HepG2 (cell line): ENCODE data around the gene ZNF445. TPM values are rescaled to one million over a fixed set of nuclear protein-coding genes. Genes with fewer than 3 reads are reported as not detected.

ENCODE experiments used
- ATAC-seq: fragments of 200-7000 bp; cut with Tn5 transposase; 3 replicates; pipeline ENCODE4 v1.9.1; 2020; ENCODE audit warnings: mild to moderate bottlenecking, moderate library complexity
- BruUV-seq: library from RNA; stranded (reverse); fragments of 400-500 nt; replicated peaks from 2 replicates; lab custom pipeline; 2021; lab: Mats Ljungman, UMichigan
- CTCF ChIA-PET: fragments of 300-600 bp; formaldehyde crosslinking; extraction: SDS; loops from one replicate; lab custom pipeline; 2021; ENCODE audit warnings: low total read pairs, inconsistent platforms, low intra/inter-chr PET ratio; lab: Yijun Ruan, JAX
- POLR2A ChIA-PET: fragments of 350-600 bp; sonication (Branson Sonifier 250); formaldehyde crosslinking; loops from one replicate; lab custom pipeline; 2020; ENCODE audit warnings: antibody characterized with exemption, inconsistent platforms; lab: Yijun Ruan, JAX
- DNase-seq: peaks from one replicate; pipeline ENCODE4 v3.0.0-alpha.2; 2015; ENCODE audit warnings: low spot score
- FAIRE-seq: peaks from 3 replicates; lab custom pipeline; 2011; peaks lifted over from hg19 to GRCh38; lab: Jason Lieb, UNC
- H2AFZ ChIP-seq: one replicate; pipeline ENCODE4 v1.6.1; 2011; ENCODE audit warnings: low read length, inconsistent platforms
- H3K27ac ChIP-seq: fragments of 300-600 bp; 3 replicates; pipeline ENCODE4 v1.8.0; 2011; ENCODE audit warnings: mixed run types, mild to moderate bottlenecking, mixed read lengths, low read length, inconsistent platforms; ENCODE audit not compliant: insufficient read depth; ENCODE audit errors: extremely low read length
- H3K27me3 ChIP-seq, 2 experiments: fragments of 200-600 bp in 1 of 2; 2 replicates in 1 of 2; 3 replicates in 1 of 2; pipeline versions ENCODE4 v1.6.0 to v1.8.0; 2011; ENCODE audit warnings: low read length in 2 of 2, mild to moderate bottlenecking in 2 of 2, moderate library complexity in 2 of 2, inconsistent platforms in 1 of 2; ENCODE audit not compliant: insufficient read depth in 2 of 2, control insufficient read depth in 1 of 2
- H3K36me3 ChIP-seq, 2 experiments: fragments of 200-600 bp in 1 of 2; replicated peaks in 1 of 2; 2 replicates in 1 of 2; 3 replicates in 1 of 2; pipeline versions ENCODE4 v1.5.1 to v1.8.0; 2011; ENCODE audit warnings: low read length in 2 of 2, inconsistent platforms in 1 of 2; ENCODE audit not compliant: insufficient read depth in 2 of 2, control insufficient read depth in 1 of 2
- H3K4me1 ChIP-seq: 2 replicates; pipeline ENCODE4 v1.5.1; 2012; ENCODE audit warnings: low read length, inconsistent platforms; ENCODE audit not compliant: insufficient read depth
- H3K4me2 ChIP-seq: 2 replicates; pipeline ENCODE4 v1.6.0; 2011; ENCODE audit warnings: low read depth, low read length, inconsistent platforms
- H3K4me3 ChIP-seq, 3 experiments: fragments of 200-600 bp in 1 of 3; sonication (generic), shearing (Covaris generic) in 1 of 3; replicated peaks in 1 of 3; 2 replicates each; pipeline ENCODE4 v1.5.1; 2011 to 2016; ENCODE audit warnings: low read length in 3 of 3, inconsistent platforms in 2 of 3, low read depth in 2 of 3, mild to moderate bottlenecking in 2 of 3, control low read depth in 1 of 3, mixed read lengths in 1 of 3; ENCODE audit not compliant: insufficient read depth in 1 of 3
- H3K79me2 ChIP-seq: one replicate; pipeline ENCODE4 v1.6.1; 2011; ENCODE audit warnings: low read length, inconsistent platforms; ENCODE audit not compliant: insufficient read depth
- H3K9ac ChIP-seq: 2 replicates; pipeline ENCODE4 v1.6.0; 2011; ENCODE audit warnings: mild to moderate bottlenecking, low read depth, low read length, inconsistent platforms; ENCODE audit not compliant: insufficient read depth
- H3K9me3 ChIP-seq: 2 replicates; pipeline ENCODE4 v1.5.1; 2012; ENCODE audit warnings: mild to moderate bottlenecking, low read length
- H4K20me1 ChIP-seq: 2 replicates; pipeline ENCODE4 v1.6.0; 2011; ENCODE audit warnings: inconsistent platforms, mild to moderate bottlenecking, low read length, moderate library complexity; ENCODE audit not compliant: insufficient read depth
- CEBPB ChIP-seq: IDR thresholded peaks from 2 replicates; pipeline ENCODE4 v1.6.1; 2011; ENCODE audit warnings: low read depth, low read length, improper control_type of control experiment, borderline replicate concordance
- ELF1 ChIP-seq: sonication (generic); formaldehyde crosslinking; IDR thresholded peaks from 2 replicates; pipeline ENCODE4 v1.4.0; 2020; ENCODE audit warnings: missing genetic modification reagents
- HNF4G ChIP-seq, 2 experiments: sonication (generic) in 1 of 2; formaldehyde crosslinking in 1 of 2; IDR thresholded peaks; 2 replicates each; pipeline versions ENCODE4 v1.4.0 to v1.6.1; 2011 to 2020; ENCODE audit warnings: borderline replicate concordance in 2 of 2, low read depth in 2 of 2, mild to moderate bottlenecking in 2 of 2, low read length in 1 of 2, missing genetic modification reagents in 1 of 2, moderate library complexity in 1 of 2
- MIXL1 ChIP-seq: IDR thresholded peaks from 2 replicates; pipeline ENCODE4 v1.6.1; 2016
- NCOR1 ChIP-seq: fragments of 200-600 bp; sonication (generic); IDR thresholded peaks from 2 replicates; pipeline ENCODE4 v1.7.0; 2017; ENCODE audit warnings: antibody characterized with exemption, low read length, borderline replicate concordance
- NFIB ChIP-seq: sonication (generic); formaldehyde crosslinking; IDR thresholded peaks from 2 replicates; pipeline ENCODE4 v1.9.0; 2021; ENCODE audit warnings: missing genetic modification reagents, mild to moderate bottlenecking, borderline replicate concordance
- NONO ChIP-seq, 2 experiments: fragments of 450-650 bp in 1 of 2; sonication (generic) in 1 of 2; formaldehyde crosslinking in 1 of 2; IDR thresholded peaks in 1 of 2; conservative IDR thresholded peaks in 1 of 2; 2 replicates each; pipeline versions ENCODE4 v1.6.1 to v1.8.0; 2017 to 2022; ENCODE audit warnings: mild to moderate bottlenecking in 1 of 2, missing genetic modification reagents in 1 of 2, moderate library complexity in 1 of 2
- NR2C2 ChIP-seq: sonication (generic); formaldehyde crosslinking; IDR thresholded peaks from 2 replicates; pipeline ENCODE4 v1.4.0; 2020; ENCODE audit warnings: missing genetic modification reagents, mild to moderate bottlenecking, moderate library complexity, borderline replicate concordance
- NR2F1 ChIP-seq, 2 experiments: fragments of 450-650 bp in 1 of 2; formaldehyde crosslinking in 1 of 2; IDR thresholded peaks; 2 replicates each; pipeline versions ENCODE4 v1.5.0 to v1.6.1; 2016 to 2020; ENCODE audit warnings: mild to moderate bottlenecking in 1 of 2, missing compliant biosample characterization in 1 of 2, missing genetic modification reagents in 1 of 2, moderate library complexity in 1 of 2
- NR2F6 ChIP-seq, 2 experiments: IDR thresholded peaks; 2 replicates each; pipeline ENCODE4 v1.6.1; 2016; ENCODE audit warnings: antibody characterized with exemption in 1 of 2, mild to moderate bottlenecking in 1 of 2
- RARA ChIP-seq: IDR thresholded peaks from 2 replicates; pipeline ENCODE4 v1.6.1; 2016; ENCODE audit warnings: missing genetic modification reagents, missing compliant biosample characterization
- SKI ChIP-seq: fragments of 450-650 bp; IDR thresholded peaks from one replicate; pipeline ENCODE4 v1.6.1; 2018; ENCODE audit warnings: mild to moderate bottlenecking; ENCODE audit not compliant: partially characterized antibody
- ZKSCAN1 ChIP-seq: fragments of 150-350 bp; IDR thresholded peaks from 2 replicates; pipeline ENCODE4 v1.6.1; 2014; ENCODE audit warnings: low read length
- ZMYM3 ChIP-seq: sonication (generic); formaldehyde crosslinking; IDR thresholded peaks from 2 replicates; pipeline ENCODE4 v1.5.1; 2020; ENCODE audit warnings: mild to moderate bottlenecking, missing genetic modification reagents
- ZNF180 ChIP-seq: sonication (generic); formaldehyde crosslinking; IDR thresholded peaks from 2 replicates; pipeline ENCODE4 v1.4.0; 2020; ENCODE audit warnings: low read depth, missing genetic modification reagents, borderline replicate concordance
- ZNF292 ChIP-seq: sonication (generic); formaldehyde crosslinking; IDR thresholded peaks from 2 replicates; pipeline ENCODE4 v1.8.1; 2022; ENCODE audit warnings: mild to moderate bottlenecking, low read depth, missing genetic modification reagents, borderline replicate concordance
- ZNF563 ChIP-seq: sonication (generic); formaldehyde crosslinking; IDR thresholded peaks from 2 replicates; pipeline ENCODE4 v1.8.0; 2022; ENCODE audit warnings: mild to moderate bottlenecking, moderate library complexity, missing genetic modification reagents
- ZNF775 ChIP-seq: sonication (generic); formaldehyde crosslinking; IDR thresholded peaks from 2 replicates; pipeline ENCODE4 v1.4.0; 2020; ENCODE audit warnings: missing genetic modification reagents, mild to moderate bottlenecking, moderate library complexity, borderline replicate concordance
- WGBS: methylation state at CpG from one replicate; pipeline ENCODE4 v1.1.6; 2017; ENCODE audit warnings: low lambda C conversion rate; 5-methylcytosine and 5-hydroxymethylcytosine counted together
- in situ Hi-C: cut with HindIII; loops from 2 replicates; pipeline ENCODE4 v1.10.0; 2017; ENCODE audit warnings: low pct_unique_long_range_greater_than_20kb; ENCODE audit not compliant: extremely low pct_ligation_motif_present
- intact Hi-C: fragments of 100-400 bp; cut with micrococcal nuclease; formaldehyde crosslinking; loops from one replicate; pipeline ENCODE4 v1.10.0; 2022; ENCODE audit not compliant: unreplicated experiment
- polyA plus RNA-seq, 8 experiments: library from polyadenylated mRNA; depleted of rRNA in 3 of 8; stranded (reverse) in 7 of 8; unstranded in 1 of 8; fragments of >200 nt; fragmentation: Illumina TruSeq in 4 of 8; extraction: Trizol in 4 of 8; gene quantifications; 2 replicates each; pipeline versions ENCODE4 v1.2.1 to v1.2.3, GENCODE V29; 2011 to 2016; ENCODE audit warnings: low read depth in 4 of 8, missing spikeins in 1 of 8, mixed read lengths in 1 of 8; ENCODE audit not compliant: insufficient read depth in 1 of 8
- total RNA-seq, 5 experiments: library from RNA; depleted of rRNA; stranded (reverse); fragments of >200 nt; fragmentation: Illumina TruSeq; extraction: Trizol; gene quantifications; 2 replicates each; pipeline ENCODE4 v1.2.3, GENCODE V29; 2016; ENCODE audit warnings: low read depth in 1 of 5
- TF ChIP-seq, protein P1 (sequence below): IDR thresholded peaks from 2 replicates; pipeline ENCODE4 v1.4.0; 2020; ENCODE audit warnings: mild to moderate bottlenecking, missing genetic modification reagents

The ZNF445 gene
- total and polyA plus RNA-seq, 2 of the 13 experiments (the other 11 are each of a cell fraction or from before 2014, with no cell fraction given): 4.4 to 10.3 TPM

DNA sequence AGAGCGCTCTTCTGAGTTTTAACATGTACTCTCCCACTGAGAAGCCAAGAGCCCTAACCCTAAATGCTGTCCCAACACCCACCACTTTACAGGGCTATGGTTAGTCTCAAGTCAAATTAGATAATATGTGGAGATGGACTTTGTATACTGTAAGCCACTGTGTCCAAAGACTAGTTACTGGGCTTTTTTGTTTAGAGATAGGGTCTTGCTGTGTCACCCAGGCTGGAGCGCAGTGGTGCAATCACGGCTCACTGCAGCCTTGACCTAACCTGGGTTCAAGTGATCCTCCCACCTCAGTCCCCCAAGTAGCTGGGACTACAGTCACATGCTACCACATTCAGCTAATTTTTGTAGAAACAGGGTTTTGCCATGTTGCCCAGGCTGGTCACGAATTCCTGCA is 23.2 kb downstream of the ZNF445 start:
- intact Hi-C loops (no loop called here), in situ Hi-C loops (no loop called here)
- no TSS peak for BruUV-seq
- Histone ChIP-seq H2AFZ (no peak overlapping the region), H3K4me3 (no peak overlapping the region), H3K9ac (no peak overlapping the region), H3K27ac (peak overlapping the region; percentile 72), H4K20me1 (no peaks in the 10 kb centered on the region), H3K9me3 (no peaks in the 10 kb centered on the region), H3K27me3 (no peaks in the 10 kb centered on the region), H3K79me2 (peaks cover 4% of the 10 kb centered on the region), H3K36me3 (peaks cover 27 to 80% of the 10 kb centered on the region in 2 experiments; a peak in 4 of 5 replicates), H3K4me2 (no peak overlapping the region; the same call in 1 of the 2 replicates), H3K4me1 (peaks cover 18% of the 10 kb centered on the region)
- ATAC-seq (peak; percentile 80), FAIRE-seq (peak; percentile 91), DNase-seq (no peak)
- ChIA-PET POLR2A (interaction anchor here (1.0 to 3.2 kb wide), 3 partner anchors 15 to 57 kb away, joined by 3 to 17 read pairs (median 7); partner anchors contain the start of gene ZNF445), CTCF (no interaction called here)
- WGBS: 90% methylated on average over 2 of the region's 4 CpGs
- TF ChIP-seq ELF1 (CRISPR knock-in tag): no peak
- TF ChIP-seq ZNF180 (CRISPR knock-in tag): no peak
- no peak for TF ChIP-seq ZKSCAN1
- peak; percentile 51; the same call in 1 of the 2 replicates for TF ChIP-seq NR2C2 (CRISPR knock-in tag)
- TF ChIP-seq RARA (CRISPR knock-in tag): peak; percentile 70
- no peak for TF ChIP-seq NFIB (CRISPR knock-in tag)
- 0 out of 2 replicates have a peak, but pooled peaks have one; percentile 10 for TF ChIP-seq ZMYM3 (CRISPR knock-in tag)
- TF ChIP-seq NONO (IDR thresholded peaks at IDR 0.05): no peak
- TF ChIP-seq NONO (CRISPR knock-in tag; conservative IDR thresholded peaks at IDR 0.05): 0 out of 2 replicates have a peak, but pooled peaks have one; percentile 30
- 0 out of 2 replicates have a peak, but pooled peaks have one; percentile 45 for TF ChIP-seq ZNF292 (CRISPR knock-in tag)
- peak; percentile 59 for TF ChIP-seq HNF4G (IDR thresholded peaks at IDR 0.05; ENCODE audit: borderline replicate concordance, low read depth, low read length)
- no peak for TF ChIP-seq HNF4G (CRISPR knock-in tag; IDR thresholded peaks at IDR 0.05; ENCODE audit: borderline replicate concordance, low read depth)
- TF ChIP-seq MIXL1 (CRISPR knock-in tag): no peak
- TF ChIP-seq SKI: peak; percentile 11
- peak; percentile 42; the same call in 1 of the 2 replicates for TF ChIP-seq NCOR1
- TF ChIP-seq ZNF563: no peak
- TF ChIP-seq NR2F6 (IDR thresholded peaks at IDR 0.05): peak; percentile 51; the same call in 1 of the 2 replicates
- no peak for TF ChIP-seq NR2F6 (CRISPR knock-in tag; IDR thresholded peaks at IDR 0.05)
- TF ChIP-seq ZNF775 (CRISPR knock-in tag): no peak
- TF ChIP-seq, protein P1, sequence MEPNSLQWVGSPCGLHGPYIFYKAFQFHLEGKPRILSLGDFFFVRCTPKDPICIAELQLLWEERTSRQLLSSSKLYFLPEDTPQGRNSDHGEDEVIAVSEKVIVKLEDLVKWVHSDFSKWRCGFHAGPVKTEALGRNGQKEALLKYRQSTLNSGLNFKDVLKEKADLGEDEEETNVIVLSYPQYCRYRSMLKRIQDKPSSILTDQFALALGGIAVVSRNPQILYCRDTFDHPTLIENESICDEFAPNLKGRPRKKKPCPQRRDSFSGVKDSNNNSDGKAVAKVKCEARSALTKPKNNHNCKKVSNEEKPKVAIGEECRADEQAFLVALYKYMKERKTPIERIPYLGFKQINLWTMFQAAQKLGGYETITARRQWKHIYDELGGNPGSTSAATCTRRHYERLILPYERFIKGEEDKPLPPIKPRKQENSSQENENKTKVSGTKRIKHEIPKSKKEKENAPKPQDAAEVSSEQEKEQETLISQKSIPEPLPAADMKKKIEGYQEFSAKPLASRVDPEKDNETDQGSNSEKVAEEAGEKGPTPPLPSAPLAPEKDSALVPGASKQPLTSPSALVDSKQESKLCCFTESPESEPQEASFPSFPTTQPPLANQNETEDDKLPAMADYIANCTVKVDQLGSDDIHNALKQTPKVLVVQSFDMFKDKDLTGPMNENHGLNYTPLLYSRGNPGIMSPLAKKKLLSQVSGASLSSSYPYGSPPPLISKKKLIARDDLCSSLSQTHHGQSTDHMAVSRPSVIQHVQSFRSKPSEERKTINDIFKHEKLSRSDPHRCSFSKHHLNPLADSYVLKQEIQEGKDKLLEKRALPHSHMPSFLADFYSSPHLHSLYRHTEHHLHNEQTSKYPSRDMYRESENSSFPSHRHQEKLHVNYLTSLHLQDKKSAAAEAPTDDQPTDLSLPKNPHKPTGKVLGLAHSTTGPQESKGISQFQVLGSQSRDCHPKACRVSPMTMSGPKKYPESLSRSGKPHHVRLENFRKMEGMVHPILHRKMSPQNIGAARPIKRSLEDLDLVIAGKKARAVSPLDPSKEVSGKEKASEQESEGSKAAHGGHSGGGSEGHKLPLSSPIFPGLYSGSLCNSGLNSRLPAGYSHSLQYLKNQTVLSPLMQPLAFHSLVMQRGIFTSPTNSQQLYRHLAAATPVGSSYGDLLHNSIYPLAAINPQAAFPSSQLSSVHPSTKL (CRISPR knock-in tag): 0 out of 2 replicates have a peak, but pooled peaks have one; percentile 27
- TF ChIP-seq CEBPB: peak; percentile 63; the same call in 1 of the 2 replicates
- TF ChIP-seq NR2F1 (CRISPR knock-in tag; IDR thresholded peaks at IDR 0.05): peak; percentile 26 to 37; a peak in 2 of 4 replicates
